SU-DHL-6 (cell line): ENCODE results near the gene OR4E2.

ENCODE experiments used
- EZH2phosphoT487 ChIP-seq: fragments of 200-600 bp; sonication (generic), shearing (Covaris generic); conservative IDR thresholded peaks from 2 replicates; pipeline ENCODE4 v1.6.1; 2018; ENCODE audit warnings: mild to moderate bottlenecking, antibody characterized with exemption, low read length, moderate library complexity, mixed read lengths
- TF ChIP-seq, protein P1 (sequence below): fragments of 200-600 bp; sonication (generic); IDR thresholded peaks from one replicate; pipeline ENCODE4 v1.5.1; 2017; ENCODE audit warnings: antibody characterized with exemption, mild to moderate bottlenecking, low read length, moderate library complexity; ENCODE audit not compliant: insufficient read depth, poor library complexity, severe bottlenecking

- TF ChIP-seq, protein P1, sequence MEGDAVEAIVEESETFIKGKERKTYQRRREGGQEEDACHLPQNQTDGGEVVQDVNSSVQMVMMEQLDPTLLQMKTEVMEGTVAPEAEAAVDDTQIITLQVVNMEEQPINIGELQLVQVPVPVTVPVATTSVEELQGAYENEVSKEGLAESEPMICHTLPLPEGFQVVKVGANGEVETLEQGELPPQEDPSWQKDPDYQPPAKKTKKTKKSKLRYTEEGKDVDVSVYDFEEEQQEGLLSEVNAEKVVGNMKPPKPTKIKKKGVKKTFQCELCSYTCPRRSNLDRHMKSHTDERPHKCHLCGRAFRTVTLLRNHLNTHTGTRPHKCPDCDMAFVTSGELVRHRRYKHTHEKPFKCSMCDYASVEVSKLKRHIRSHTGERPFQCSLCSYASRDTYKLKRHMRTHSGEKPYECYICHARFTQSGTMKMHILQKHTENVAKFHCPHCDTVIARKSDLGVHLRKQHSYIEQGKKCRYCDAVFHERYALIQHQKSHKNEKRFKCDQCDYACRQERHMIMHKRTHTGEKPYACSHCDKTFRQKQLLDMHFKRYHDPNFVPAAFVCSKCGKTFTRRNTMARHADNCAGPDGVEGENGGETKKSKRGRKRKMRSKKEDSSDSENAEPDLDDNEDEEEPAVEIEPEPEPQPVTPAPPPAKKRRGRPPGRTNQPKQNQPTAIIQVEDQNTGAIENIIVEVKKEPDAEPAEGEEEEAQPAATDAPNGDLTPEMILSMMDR = no peak
- TF ChIP-seq EZH2phosphoT487 = no peak
Observed at GRCh38 chr14:21686468-21686867, 32.8 kb downstream of the OR4E2 start.
